ENCODE results near the gene ELL3.
"Not testable (repeated sequence)": the region's sequence is repeated elsewhere in the genome, so short reads cannot be mapped to it uniquely, and the experiment has no call there.

The ELL3 gene

DNA sequence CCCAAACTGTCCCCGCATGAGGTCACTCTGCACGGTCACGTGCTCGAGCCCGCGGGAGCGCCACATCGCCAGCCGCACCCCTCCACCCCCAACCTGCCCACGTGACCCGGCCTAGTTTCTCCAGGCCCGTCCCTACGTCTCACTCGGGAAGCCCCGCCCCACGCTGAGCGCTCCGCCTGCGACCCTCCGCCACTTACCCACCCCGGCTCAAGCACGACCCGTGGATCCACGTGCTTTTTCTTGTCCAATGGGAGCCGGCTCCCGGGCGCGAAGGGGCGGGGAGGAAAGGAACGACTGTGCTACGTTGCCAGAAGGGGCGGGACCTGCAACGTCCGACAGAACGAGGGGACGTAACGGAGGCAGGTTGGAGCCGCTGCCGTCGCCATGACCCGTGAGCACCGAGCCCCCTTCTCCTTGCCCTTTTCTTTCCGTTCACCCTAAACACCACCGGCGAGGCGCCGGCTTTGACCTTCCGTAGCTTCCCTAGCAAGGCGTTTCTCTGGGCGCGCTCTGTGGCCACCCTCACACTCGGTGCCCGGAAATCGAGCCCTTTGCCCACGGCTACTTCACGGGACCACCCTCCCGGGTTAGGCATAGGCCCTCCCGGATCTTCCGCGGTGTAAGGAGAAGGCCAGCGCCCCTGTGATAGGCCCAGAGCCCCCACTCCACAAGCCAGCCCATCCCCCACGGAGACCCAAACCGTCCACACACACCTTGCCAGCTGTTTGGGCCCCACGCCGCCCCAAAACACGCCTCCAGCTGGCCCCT lies 15.4 kb upstream of the ELL3 start, which contains the start of gene SERF2:
Gene SERF2, plus strand, starts transcription at position 328 of the 768 bp plus-strand sequence. Its CDS starts 57 bp downstream, at position 385.
- peak; percentile 100 for DNase-seq (ENCODE audit: low spot score)

DNA sequence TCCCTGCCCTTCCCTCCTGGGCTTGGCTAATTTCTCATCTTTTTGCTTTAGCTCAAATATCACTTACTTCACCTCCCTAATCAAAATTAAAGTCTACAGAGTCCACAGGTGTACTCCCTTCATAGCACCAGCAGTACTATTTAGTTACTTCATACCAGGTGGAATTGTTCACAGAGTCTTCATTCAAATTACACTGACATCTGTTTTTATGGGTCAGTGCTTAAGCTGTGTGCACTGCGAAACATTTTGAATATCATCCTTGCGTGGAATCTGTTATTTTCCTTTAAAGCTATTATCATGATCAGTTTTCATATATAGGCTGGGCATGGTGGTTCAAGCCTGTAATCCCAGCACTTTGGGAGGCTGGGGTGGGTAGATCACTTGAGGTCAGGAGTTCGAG lies 12.6 kb upstream of the ELL3 start:
- DNase-seq (ENCODE audit: low spot score), result no peak

DNA sequence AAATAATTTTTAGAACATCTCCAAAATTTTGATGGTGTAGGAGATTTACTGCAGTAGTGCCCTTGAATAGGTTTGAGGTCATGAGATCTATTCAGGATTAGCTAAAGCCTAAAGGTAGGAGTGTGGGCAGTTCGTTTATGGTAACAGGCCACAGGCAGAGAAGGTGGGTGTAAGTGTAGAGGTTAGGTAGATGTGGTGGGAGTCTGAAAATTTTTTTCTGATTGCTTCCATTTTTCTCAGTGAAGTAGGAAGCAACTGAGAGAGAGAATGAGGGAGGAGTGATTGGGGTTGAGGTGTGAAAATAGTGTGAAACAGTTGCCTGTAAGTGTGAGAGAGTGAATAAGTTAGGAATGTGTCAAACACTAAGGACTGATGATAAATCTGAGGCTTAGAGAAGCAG lies 2.2 kb upstream of the ELL3 start:
- DNase-seq (ENCODE audit: low spot score), result no peak

DNA sequence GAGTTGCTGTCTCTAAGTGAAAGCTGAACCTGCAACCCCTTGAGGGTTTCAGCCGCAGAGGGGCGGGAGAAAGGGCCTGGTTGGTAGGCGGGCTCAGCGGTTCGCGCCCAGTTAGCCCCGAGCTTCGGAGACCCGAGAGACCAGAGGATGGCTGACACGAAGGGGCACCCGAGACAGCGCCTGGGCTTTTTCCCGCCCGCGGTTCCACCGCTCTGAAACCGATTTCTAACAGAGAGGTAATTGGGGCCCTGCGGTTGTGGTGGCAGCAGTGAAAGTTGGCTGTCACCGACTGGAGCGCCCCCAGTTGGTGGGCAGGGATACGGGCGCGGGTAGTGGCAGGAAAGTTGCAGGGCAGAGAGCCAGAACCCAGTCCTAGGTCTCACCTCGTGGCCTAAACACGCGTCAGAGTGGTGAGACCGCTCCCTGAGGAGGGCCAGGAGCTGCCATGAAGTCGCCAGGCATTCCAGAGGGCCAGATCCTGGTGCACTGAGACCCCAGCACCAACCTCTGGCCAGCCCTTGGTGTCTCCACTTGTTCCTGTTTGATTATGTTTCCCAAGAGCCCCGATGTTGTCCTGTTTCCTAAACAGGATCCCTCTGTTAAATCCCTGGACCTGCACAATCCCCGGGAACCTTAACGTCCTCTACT lies 625 bp upstream of the ELL3 start:
- DNase-seq (ENCODE audit: low spot score), result peak; percentile 73

DNA sequence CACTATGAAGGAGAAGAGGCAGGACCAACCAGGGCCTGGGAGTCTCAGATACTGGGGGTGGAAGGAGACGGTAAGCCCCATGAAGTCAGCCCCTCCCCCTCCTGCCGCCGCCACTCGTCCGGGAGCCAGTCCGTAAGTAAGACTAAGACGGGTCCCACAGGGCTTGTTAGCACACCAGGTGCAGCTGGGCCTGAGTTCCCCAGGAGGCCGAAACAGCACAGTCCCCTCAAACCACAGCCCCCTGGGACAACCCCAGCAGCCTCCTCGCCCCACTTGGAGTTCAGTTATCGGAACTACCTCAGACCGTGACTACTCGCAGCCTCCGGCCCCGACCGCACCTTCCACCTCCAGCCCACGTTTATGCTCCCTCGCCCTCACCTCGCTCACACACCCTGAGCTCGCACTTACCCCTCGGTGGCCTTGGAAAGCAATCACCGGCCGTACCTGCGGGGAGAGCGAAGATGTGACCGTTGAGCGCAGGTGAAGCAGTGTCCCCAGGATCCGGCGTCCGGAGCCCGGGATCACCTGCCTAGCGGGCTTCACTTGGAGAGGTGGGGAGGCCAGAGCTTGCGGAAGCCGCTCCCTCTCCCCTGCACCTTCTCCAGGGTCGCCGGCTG lies 557 bp downstream of the ELL3 start:
- no peak for DNase-seq (ENCODE audit: low spot score)

DNA sequence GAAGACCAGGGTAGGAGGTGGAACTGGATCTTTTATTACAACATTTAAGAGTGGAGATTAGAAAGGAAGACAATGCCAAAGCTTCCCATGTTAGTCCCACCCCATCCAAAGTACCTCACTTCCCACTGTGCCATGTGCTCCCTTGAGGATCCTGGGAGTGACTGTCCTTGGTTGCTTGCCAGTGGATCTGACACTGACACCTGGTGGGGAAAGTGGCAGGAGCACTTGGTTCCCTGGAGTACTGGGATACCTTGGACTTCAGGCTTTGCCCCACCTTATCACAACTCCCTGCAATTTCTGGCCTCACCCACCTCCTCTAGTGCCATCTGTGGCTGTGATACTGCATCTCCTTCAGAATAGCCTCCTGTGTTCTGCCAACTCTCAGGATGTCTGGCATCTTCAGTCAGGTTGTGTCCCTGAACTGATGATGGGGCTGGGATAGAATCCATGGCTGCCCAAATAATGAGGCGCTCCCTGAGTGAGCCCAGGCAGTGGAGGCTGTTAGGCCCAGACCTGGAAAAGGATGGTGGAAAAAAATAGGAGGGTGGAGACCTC lies 1.3 kb downstream of the ELL3 start:
- DNase-seq (ENCODE audit: low spot score), result no peak

DNA sequence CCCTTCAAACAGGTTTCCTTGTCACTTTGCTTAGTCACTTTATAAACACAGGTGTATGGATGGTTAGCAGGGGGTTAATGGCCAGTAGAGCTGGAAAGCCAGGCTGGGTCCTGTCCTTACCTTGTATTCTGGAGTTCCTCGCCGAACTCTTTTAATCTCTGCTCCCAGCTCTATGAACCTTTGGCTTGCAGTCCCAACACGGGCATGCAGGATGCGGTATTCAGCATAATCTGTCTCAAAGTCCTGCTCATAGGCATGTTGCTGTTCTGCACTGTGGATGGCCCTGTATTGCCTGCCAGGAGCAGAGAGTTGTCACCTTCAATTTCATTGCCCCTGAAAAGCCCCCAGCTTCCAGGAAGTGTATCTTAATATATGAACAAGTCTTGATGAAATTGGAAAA lies 2.7 kb downstream of the ELL3 start:
- no peak for DNase-seq (ENCODE audit: low spot score)

DNA sequence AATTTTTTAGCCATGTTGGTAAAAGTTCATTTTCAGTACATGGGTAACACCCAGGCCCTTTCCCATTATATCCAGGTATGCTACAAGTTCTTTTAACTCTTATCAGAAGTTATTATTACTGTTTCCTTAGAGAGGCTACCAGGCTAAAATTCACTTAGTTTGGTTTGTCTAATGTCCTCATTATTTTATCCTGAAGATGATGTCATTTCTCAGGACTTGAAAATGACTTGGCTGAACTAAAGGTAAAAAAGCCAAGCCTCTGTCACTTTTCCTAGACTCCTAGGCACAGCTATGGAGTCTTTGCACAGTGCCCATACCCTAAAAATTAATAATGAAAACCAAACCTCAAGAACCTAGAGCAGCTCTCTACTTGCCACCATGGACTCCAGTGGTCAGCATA lies 4.1 kb downstream of the ELL3 start:
- no peak for DNase-seq (ENCODE audit: low spot score)

DNA sequence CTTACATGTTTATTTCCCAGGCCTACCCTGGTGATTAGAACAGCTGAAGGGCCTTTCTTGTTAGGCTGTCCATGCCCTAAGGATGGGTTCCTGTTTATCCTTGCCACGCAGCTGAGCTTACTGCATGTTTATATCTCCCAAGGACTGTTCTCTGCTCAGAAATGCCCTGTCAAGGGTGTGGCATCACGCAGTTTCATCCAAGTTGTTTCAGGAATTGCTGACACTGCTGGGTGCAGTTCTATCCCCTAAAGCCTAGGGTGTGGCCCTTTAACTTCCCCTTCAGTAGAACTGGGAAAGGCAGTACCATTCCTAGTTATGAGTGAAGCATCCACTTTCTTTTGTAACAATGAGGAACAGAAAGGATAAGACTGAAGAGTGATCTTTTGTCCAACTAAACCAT lies 5.0 kb downstream of the ELL3 start:
- no peak for DNase-seq (ENCODE audit: low spot score)

DNA sequence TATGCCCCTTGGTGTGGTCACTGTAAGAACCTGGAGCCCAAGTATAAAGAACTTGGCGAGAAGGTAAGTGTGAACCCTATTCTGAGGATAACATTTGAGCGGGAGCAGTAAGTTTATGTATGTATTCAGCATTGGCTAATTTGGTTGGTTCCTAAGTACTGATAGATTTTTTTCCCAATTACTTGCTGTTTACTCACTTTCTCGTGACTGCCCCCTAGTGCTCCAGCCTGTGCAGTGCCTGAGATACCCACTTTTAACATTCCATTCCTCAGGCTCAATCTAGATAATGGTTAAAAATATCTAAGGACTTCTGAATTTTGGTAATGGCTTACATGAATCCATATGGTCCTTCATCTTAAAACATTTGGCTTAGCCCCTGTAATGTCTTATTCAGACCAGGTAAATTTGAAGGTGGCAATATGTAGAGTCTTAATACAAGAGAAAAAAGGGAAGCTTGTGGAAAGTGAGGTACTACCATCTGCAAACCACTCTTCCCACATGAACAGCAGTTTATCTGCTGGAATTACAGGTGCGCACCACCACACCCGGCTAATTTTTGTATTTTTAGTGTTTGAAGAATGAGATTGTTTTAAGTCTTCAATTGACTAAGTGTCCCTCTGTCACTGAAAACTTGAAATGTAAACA lies 7.1 kb downstream of the ELL3 start:
- DNase-seq (ENCODE audit: low spot score), result peak; percentile 73

DNA sequence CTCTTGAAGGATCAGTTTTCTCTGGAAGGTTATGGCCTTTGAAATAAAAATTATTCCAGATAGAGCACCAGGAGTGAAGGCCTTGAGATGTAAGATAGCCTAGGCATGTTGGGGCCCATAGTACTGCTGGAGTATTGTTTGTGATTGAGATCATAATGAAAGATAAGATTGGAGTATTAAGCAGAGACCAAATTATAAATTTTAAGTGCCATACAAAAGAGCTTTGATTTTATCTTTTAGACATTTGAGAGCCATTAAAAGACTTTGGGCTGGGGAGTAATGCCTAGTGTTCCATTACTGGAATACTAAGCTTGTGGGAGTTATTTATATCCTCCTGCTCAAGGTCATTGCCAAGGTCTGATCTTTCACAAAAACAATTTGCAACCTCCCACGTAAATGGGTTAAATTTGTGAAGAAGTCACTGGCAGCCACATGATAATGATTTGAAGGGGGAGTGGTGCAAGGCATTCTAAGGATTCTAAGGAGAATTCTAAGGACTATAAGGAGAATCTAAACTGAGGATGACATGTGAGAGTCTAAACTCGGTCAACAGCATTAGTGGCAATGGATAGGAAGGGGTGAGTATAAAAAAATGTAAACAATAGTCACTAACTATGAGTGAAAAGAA lies 12.8 kb downstream of the ELL3 start:
- DNase-seq (ENCODE audit: low spot score), result no peak

DNA sequence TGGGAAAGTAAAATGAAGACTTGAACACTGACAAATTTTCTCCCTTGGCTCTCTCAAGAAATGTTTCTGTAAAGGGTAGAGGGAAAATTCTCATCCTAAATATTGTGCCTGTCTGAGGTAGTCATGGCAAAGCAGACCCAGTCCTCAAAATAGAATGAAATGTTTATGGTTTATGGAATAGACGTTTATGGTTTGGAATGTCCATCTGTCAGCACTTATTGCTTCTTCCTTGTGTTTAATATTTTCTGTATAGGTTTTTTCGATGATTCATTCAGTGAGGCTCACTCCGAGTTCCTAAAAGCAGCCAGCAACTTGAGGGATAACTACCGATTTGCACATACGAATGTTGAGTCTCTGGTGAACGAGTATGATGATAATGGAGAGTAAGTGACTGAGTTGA lies 13.9 kb downstream of the ELL3 start:
- no peak for DNase-seq (ENCODE audit: low spot score)

DNA sequence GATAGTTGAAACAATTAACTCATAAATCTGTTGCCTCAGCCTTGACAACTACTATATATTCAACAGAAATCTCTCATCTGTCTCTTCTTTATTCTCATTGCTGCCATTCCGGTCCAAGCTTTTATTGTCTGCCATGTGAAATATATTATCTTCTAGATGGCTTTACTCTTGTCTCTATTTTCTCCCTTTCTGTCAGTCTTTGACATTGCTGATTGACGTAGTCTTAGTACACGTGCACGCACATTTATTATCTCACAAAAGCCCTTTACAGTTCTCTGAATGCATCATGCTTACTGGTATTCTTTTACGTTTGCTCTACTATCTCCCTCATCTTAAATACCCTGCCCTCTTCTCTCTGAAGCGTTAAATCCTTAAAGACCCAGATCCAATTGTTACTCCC lies 24.9 kb downstream of the ELL3 start:
- no peak for DNase-seq (ENCODE audit: low spot score)

DNA sequence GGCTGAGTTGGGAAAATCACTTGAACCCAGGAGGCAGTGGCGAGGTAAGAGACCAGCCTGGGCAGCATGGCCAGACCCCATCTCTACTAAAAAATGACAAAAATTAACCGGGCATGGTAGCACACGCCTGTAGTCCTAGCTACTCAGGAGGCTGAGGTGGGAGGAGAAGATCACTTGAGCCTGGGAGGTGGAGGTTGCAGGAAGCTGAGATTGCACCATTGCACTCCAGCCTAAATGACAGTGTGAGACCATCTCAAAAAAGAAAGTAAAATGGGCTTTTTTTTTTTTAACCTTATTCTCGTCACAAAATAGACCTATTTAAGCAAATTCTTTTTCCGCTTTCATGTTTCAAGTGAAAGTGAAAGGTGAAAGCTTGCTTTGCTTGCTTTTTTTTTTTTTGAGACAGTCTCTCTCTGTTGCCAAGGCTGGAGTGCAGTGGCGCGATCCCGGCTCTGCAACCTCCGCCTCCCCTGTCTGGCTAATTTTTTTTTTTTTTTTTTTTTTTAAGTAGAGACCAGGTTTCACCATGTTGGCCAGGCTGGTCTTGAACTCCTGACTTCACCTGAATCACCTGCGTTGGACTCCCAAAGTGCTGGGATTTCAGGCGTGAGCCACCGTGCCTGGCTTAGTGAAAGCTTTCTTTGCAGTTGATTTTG lies 26.9 kb downstream of the ELL3 start:
- no peak for DNase-seq (ENCODE audit: low spot score)

DNA sequence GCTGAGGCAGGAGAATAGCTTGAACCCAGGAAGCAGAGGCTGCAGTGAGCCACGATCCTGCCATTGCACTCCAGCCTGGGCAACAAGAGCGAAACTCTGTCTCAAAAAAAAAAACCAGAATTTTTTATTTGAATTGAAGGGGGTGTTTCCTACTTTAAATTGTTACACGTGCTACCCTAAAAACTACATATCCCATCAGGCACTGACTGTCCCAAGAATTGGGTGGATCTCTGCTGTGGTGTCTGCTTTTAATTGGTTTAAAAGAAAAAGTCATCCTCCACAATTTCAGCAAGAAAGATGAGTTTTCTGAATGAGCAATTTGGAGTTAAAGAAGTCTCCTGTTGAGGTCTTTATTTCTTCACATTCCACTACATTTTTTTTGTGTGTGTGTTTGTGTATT lies 28.4 kb downstream of the ELL3 start:
- DNase-seq (ENCODE audit: low spot score), result no peak

DNA sequence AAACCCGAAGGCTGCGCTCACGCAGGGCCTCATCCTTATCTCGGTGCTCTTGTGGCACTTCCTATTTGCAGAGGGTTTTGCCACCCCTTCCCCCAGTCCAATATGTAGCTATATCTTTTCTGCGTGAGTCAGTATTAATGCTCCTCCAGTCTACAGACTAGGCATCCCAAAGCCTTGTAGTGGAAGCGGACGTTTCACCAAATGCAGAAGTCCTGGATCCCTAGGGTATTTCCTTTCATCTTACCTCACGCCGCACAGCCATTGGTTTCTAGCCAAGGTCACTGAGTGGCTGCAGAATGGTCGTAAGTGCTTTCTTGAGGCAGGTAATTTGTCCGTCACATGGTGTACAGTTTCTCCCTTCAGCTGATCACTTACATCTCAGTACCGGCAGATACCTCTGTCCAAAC lies 29.9 kb downstream of the ELL3 start:
- DNase-seq (ENCODE audit: low spot score), result not testable (repeated sequence)

DNA sequence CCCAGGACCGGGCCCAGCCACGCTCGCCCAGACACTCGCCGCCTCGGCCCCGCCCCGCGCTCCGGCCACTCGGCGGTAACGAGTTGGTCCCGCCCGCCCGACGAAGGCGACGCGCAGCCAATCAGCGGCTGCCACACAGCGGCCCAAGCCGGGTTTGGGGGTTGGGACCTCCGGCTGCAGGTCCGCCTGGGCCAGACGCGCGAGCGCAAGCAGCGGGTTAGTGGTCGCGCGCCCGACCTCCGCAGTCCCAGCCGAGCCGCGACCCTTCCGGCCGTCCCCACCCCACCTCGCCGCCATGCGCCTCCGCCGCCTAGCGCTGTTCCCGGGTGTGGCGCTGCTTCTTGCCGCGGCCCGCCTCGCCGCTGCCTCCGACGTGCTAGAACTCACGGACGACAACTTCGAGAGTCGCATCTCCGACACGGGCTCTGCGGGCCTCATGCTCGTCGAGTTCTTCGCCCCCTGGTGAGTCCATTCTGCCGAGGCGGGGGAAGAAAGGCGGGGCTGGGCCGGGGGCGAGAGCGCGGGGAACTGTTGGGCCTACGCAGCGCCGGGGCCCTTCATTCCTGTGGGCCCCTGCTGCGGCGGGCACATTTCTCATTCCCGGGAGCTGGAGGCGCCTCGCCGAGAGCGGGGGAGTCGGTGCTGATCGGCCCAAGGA lies 30.4 kb downstream of the ELL3 start, which contains the start of gene PDIA3:
Gene PDIA3, plus strand, starts transcription at position 194 of the 658 bp plus-strand sequence. Its CDS starts 102 bp downstream, at position 296.
- peak; percentile 96 for DNase-seq (ENCODE audit: low spot score)

DNA sequence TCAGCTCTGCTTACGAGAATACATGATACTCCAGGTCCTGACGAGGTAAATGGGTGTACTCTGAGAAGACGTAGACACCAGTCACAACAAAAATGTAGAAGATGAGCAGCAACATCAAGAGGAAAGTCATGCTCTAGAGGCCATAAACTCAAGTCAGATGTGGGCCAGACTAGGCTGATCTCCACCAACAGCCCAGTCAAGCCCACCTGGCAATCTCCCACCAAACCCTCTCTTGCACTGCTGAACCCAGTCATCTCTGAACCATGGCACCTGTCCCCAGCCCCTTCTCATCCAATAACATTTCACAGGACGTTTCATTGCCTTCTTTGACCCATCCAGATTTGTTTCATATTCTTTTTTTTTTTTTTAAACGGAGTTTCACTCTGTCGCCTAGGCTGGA lies 41.4 kb downstream of the ELL3 start:
- no peak for DNase-seq (ENCODE audit: low spot score)

DNA sequence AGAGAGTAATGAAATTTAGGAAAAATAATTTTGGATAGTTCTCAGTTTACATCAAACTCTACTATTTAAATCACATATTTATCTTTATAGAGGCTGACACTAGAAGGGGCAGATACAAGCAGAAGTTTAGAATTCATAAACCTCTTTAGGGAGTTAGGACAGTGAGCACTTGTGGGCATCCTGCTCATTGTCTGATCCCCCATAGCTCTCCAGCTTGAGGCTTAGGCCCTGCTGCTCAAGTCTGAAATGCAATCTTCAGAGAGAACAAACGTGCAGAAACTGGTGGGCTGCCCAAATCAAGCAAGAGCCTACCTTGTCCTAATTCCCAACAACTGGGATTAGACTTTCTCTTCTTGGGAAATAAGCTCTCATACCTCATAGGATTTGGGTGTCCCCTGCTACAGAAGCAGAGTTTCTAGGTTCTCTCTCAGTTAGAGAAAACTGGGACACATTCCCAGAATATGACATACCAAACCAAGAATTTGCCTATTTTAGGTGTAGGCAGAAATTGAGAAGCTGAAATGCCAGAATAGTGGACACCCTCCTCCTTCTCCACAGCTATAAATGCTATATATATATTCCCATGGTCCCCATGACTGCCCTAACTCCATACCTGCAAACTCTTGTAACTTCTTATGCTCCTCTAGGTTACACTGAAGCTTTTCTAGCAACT lies 48.6 kb downstream of the ELL3 start:
- DNase-seq (ENCODE audit: low spot score), result not testable (repeated sequence)

DNA sequence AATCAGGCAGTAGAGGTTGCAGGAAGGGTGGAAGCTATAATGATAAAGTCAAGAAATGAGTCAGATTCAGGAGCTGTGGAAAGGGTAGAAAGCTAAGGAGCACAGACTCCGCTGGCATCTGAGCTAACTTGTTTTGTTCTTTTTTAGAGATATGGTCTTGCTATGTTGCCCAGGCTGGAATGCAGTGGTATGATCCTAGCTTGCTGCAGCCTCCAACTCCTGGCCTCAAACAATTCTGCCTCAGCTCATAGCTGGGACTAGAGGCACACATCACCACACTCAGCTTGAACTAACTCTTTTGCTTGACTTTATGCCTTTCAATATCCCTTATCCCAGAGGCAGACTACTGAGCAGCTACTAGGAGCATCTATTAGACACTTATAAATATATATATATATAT lies 50.5 kb downstream of the ELL3 start:
- not testable (repeated sequence) for DNase-seq (ENCODE audit: low spot score)

All from Ammon's horn (tissue), 1 donor.